ENCODE results near the gene PWWP2A. TPM values are rescaled to one million over a fixed set of nuclear protein-coding genes. Genes with fewer than 3 reads are reported as not detected.

Gene PWWP2A
- total and polyA plus RNA-seq, 2 of the 4 experiments (the other 2 are of a cell fraction), result 8.8 to 12.5 TPM

GRCh38 chr5:160044967-160045366 lies 74.3 kb downstream of the PWWP2A start:
- in situ Hi-C loops (cut with MboI; ENCODE audit: low sequenced_read_pairs), result no loop called here
- Histone ChIP-seq H3K23ac (ENCODE audit: low read depth, low read length) (no peak overlapping the region), H2AK5ac (ENCODE audit: low read depth, low read length) (no peak overlapping the region), H2AK9ac (replicated peaks; ENCODE audit: low read depth, low read length, poor library complexity) (no peak overlapping the region), H2BK120ac (ENCODE audit: low read depth, low read length) (no peak overlapping the region), H3K36me3 (ENCODE audit: control insufficient read depth, insufficient read depth, low read length) (peaks cover 13% of the 10 kb centered on the region), H2BK5ac (ENCODE audit: low read depth, low read length, poor library complexity, severe bottlenecking) (no peak overlapping the region), H2AFZ (replicated peaks; ENCODE audit: low read length, poor library complexity) (no peak overlapping the region), H3K9ac (ENCODE audit: low read depth, low read length) (no peak overlapping the region), H4K91ac (ENCODE audit: insufficient read depth, low read depth, low read length) (no peak overlapping the region), H3K9me3 (ENCODE audit: control insufficient read depth, insufficient read depth, low read length) (no peaks in the 10 kb centered on the region), H3K4me1 (ENCODE audit: control insufficient read depth, insufficient read depth, low read length) (no peaks in the 10 kb centered on the region), H3K27me3 (ENCODE audit: control insufficient read depth, insufficient read depth, low read length) (no peaks in the 10 kb centered on the region), H3K27ac (ENCODE audit: insufficient read depth, low read length) (no peak overlapping the region), H4K20me1 (ENCODE audit: insufficient read depth, low read length) (no peaks in the 10 kb centered on the region), H3K4me3 (ENCODE audit: insufficient read depth, low read depth, low read length) (no peak overlapping the region), H3K4me2 (ENCODE audit: low read depth, low read length) (no peak overlapping the region), H3K18ac (ENCODE audit: low read depth, low read length) (no peak overlapping the region), H4K8ac (ENCODE audit: low read depth in 2 of 2, low read length in 2 of 2) (no peak overlapping the region), H4K5ac (ENCODE audit: low read depth, low read length) (no peak overlapping the region), H3K14ac (replicated peaks; ENCODE audit: low read depth, low read length) (no peak overlapping the region), H3K56ac (ENCODE audit: extremely low read depth, insufficient read depth, low read length) (no peak overlapping the region), H2BK15ac (ENCODE audit: low read depth, low read length) (no peak overlapping the region), H3K4ac (ENCODE audit: low read depth, low read length) (no peak overlapping the region), H2BK20ac (ENCODE audit: low read depth, low read length) (no peak overlapping the region), H3K79me1 (ENCODE audit: low read depth in 1 of 2, low read length in 2 of 2) (peaks cover 0 to 8% of the 10 kb centered on the region in 2 experiments; a peak in 3 of 4 replicates), H3K9me1 (ENCODE audit: insufficient read depth, low read length) (peaks cover 4% of the 10 kb centered on the region; the same call in 1 of the 2 replicates)
- no peak for DNase-seq
- CTCF ChIA-PET, result interaction anchor here (0.7 to 1.2 kb wide), 2 partner anchors 9 to 19 kb away, joined by 3 to 4 read pairs; no protein-coding TSS in a partner anchor
- dilution Hi-C loops (cut with HindIII; ENCODE audit: low sequenced_read_pairs, unreplicated experiment), result no loop called here
- BruUV-seq (replicated peaks), result no TSS peak
- POLR2A ChIA-PET (ENCODE audit: unreplicated experiment), result no interaction called here
- intact Hi-C loops (cut with micrococcal nuclease), result loop anchor here (5.0 kb wide), 1 partner anchor 32 kb away; no protein-coding TSS in a partner anchor
- no peak for ATAC-seq (ENCODE audit: low read depth)
- no CpG with 5 or more reads among the region's 3 CpGs for WGBS, 2 experiments (ENCODE audit: extremely low coverage in 2 of 2, insufficient read length in 1 of 2)
- TF ChIP-seq CEBPB (IDR thresholded peaks at IDR 0.05; ENCODE audit: low read depth, low read length) (no peak), MAFK (IDR thresholded peaks at IDR 0.05; ENCODE audit: low read depth, low read length) (peak; percentile 17; the same call in 1 of the 2 replicates)

Data from IMR-90 (cell line).